Measurements from ENCODE around the gene MASP1. TPM values are rescaled to one million over a fixed set of nuclear protein-coding genes. Genes with fewer than 3 reads are reported as not detected.

The MASP1 gene
- total and polyA plus RNA-seq, 2 of the 4 experiments (the other 2 are of a cell fraction), result 13.1 to 16.2 TPM

- no TSS peak for BruUV-seq (replicated peaks)
- no CpG with 5 or more reads among the region's 1 CpG for WGBS, 2 experiments (ENCODE audit: extremely low coverage in 2 of 2, insufficient read length in 1 of 2)
- Histone ChIP-seq H3K27ac (ENCODE audit: insufficient read depth, low read length) (no peak overlapping the region), H3K27me3 (ENCODE audit: control insufficient read depth, insufficient read depth, low read length) (no peaks in the 10 kb centered on the region), H3K9me3 (ENCODE audit: control insufficient read depth, insufficient read depth, low read length) (peaks cover 10% of the 10 kb centered on the region), H2BK5ac (ENCODE audit: low read depth, low read length, poor library complexity, severe bottlenecking) (peak overlapping the region; percentile 98), H4K20me1 (ENCODE audit: insufficient read depth, low read length) (no peaks in the 10 kb centered on the region), H3K23ac (ENCODE audit: low read depth, low read length) (no peak overlapping the region), H3K9ac (ENCODE audit: low read depth, low read length) (no peak overlapping the region), H4K91ac (ENCODE audit: insufficient read depth, low read depth, low read length) (peak overlapping the region; percentile 58), H3K18ac (ENCODE audit: low read depth, low read length) (peak overlapping the region; percentile 54; the same call in 1 of the 2 replicates), H3K14ac (replicated peaks; ENCODE audit: low read depth, low read length) (no peak overlapping the region; the same call in 1 of the 2 replicates), H3K36me3 (ENCODE audit: control insufficient read depth, insufficient read depth, low read length) (peaks cover 4% of the 10 kb centered on the region), H2AK5ac (ENCODE audit: low read depth, low read length) (peak overlapping the region; percentile 43; the same call in 1 of the 2 replicates), H3K4me3 (ENCODE audit: insufficient read depth, low read depth, low read length) (no peak overlapping the region), H3K4me2 (ENCODE audit: low read depth, low read length) (no peak overlapping the region), H4K5ac (ENCODE audit: low read depth, low read length) (no peak overlapping the region; the same call in 1 of the 2 replicates), H4K8ac (ENCODE audit: low read depth in 2 of 2, low read length in 2 of 2) (peak overlapping the region in 1 of 2 experiments; percentile 30; a peak in 1 of 4 replicates), H3K4me1 (ENCODE audit: control insufficient read depth, insufficient read depth, low read length) (peaks cover 22% of the 10 kb centered on the region), H2AK9ac (replicated peaks; ENCODE audit: low read depth, low read length, poor library complexity) (peak overlapping the region; percentile 7), H3K4ac (ENCODE audit: low read depth, low read length) (peak overlapping the region; percentile 60), H3K56ac (ENCODE audit: extremely low read depth, insufficient read depth, low read length) (no peak overlapping the region), H2AFZ (replicated peaks; ENCODE audit: low read length, poor library complexity) (no peak overlapping the region), H3K79me1 (ENCODE audit: low read depth in 1 of 2, low read length in 2 of 2) (no peaks in the 10 kb centered on the region), H2BK15ac (ENCODE audit: low read depth, low read length) (peak overlapping the region; percentile 79; the same call in 2 of the 3 replicates), H2BK120ac (ENCODE audit: low read depth, low read length) (peak overlapping the region; percentile 96), H3K9me1 (ENCODE audit: insufficient read depth, low read length) (peaks cover 8% of the 10 kb centered on the region; the same call in 1 of the 2 replicates), H2BK20ac (ENCODE audit: low read depth, low read length) (peak overlapping the region; percentile 46)
- DNase-seq (no peak), ATAC-seq (ENCODE audit: low read depth) (no peak)
- ChIA-PET POLR2A (ENCODE audit: unreplicated experiment) (no interaction called here), CTCF (interaction anchor here (0.6 to 1.1 kb wide), 3 partner anchors 12 to 16 kb away, joined by 3 to 4 read pairs (median 3); no protein-coding TSS in a partner anchor)
- in situ Hi-C loops (cut with MboI; ENCODE audit: low sequenced_read_pairs), result no loop called here
- TF ChIP-seq MXI1 (IDR thresholded peaks at IDR 0.05; ENCODE audit: borderline replicate concordance, low read depth, low read length), result no peak
- no peak for TF ChIP-seq MAZ (IDR thresholded peaks at IDR 0.05; ENCODE audit: borderline replicate concordance, low read depth, low read length)
- no peak for TF ChIP-seq POLR2A (IDR thresholded peaks at IDR 0.05; ENCODE audit: low read depth, low read length)
- TF ChIP-seq FOS (IDR thresholded peaks at IDR 0.05; ENCODE audit: low read depth, low read length), result no peak
- intact Hi-C loops (cut with micrococcal nuclease), result no loop called here
- dilution Hi-C loops (cut with HindIII; ENCODE audit: low sequenced_read_pairs, unreplicated experiment), result no loop called here
These were observed 24.8 kb downstream of the MASP1 start for GRCh38 chr3:187266691-187267090.

Data from IMR-90 (cell line).